CD4-positive, alpha-beta T cell treated with Interleukin-6 for 4 hours (primary cell): ENCODE results near the gene ZFP36.

ENCODE experiments used
- DNase-seq: peaks from one replicate; pipeline ENCODE4 v3.0.0-alpha.2; 2020; ENCODE audit warnings: mixed read lengths

Gene ZFP36

DNA sequence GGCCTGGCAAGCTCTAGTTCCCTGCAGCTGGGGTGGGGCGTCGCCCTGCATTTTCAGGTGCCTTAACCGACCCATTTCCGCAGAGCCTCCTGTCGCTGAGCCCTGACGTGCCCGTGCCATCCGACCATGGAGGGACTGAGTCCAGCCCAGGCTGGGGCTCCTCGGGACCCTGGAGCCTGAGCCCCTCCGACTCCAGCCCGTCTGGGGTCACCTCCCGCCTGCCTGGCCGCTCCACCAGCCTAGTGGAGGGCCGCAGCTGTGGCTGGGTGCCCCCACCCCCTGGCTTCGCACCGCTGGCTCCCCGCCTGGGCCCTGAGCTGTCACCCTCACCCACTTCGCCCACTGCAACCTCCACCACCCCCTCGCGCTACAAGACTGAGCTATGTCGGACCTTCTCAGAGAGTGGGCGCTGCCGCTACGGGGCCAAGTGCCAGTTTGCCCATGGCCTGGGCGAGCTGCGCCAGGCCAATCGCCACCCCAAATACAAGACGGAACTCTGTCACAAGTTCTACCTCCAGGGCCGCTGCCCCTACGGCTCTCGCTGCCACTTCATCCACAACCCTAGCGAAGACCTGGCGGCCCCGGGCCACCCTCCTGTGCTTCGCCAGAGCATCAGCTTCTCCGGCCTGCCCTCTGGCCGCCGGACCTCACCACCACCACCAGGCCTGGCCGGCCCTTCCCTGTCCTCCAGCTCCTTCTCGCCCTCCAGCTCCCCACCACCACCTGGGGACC, 1.2 kb downstream of the ZFP36 start:
- DNase-seq: peak; percentile 78

DNA sequence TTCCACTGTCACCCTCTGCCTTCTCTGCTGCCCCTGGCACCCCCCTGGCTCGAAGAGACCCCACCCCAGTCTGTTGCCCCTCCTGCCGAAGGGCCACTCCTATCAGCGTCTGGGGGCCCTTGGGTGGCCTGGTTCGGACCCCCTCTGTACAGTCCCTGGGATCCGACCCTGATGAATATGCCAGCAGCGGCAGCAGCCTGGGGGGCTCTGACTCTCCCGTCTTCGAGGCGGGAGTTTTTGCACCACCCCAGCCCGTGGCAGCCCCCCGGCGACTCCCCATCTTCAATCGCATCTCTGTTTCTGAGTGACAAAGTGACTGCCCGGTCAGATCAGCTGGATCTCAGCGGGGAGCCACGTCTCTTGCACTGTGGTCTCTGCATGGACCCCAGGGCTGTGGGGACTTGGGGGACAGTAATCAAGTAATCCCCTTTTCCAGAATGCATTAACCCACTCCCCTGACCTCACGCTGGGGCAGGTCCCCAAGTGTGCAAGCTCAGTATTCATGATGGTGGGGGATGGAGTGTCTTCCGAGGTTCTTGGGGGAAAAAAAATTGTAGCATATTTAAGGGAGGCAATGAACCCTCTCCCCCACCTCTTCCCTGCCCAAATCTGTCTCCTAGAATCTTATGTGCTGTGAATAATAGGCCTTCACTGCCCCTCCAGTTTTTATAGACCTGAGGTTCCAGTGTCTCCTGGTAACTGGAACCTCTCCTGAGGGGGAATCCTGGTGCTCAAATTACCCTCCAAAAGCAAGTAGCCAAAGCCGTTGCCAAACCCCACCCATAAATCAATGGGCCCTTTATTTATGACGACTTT, 2.0 kb downstream of the ZFP36 start:
- peak; percentile 39 for DNase-seq

GRCh38 chr19:39409208-39410016, 2.8 kb downstream of the ZFP36 start:
- peak; percentile 92 for DNase-seq

DNA sequence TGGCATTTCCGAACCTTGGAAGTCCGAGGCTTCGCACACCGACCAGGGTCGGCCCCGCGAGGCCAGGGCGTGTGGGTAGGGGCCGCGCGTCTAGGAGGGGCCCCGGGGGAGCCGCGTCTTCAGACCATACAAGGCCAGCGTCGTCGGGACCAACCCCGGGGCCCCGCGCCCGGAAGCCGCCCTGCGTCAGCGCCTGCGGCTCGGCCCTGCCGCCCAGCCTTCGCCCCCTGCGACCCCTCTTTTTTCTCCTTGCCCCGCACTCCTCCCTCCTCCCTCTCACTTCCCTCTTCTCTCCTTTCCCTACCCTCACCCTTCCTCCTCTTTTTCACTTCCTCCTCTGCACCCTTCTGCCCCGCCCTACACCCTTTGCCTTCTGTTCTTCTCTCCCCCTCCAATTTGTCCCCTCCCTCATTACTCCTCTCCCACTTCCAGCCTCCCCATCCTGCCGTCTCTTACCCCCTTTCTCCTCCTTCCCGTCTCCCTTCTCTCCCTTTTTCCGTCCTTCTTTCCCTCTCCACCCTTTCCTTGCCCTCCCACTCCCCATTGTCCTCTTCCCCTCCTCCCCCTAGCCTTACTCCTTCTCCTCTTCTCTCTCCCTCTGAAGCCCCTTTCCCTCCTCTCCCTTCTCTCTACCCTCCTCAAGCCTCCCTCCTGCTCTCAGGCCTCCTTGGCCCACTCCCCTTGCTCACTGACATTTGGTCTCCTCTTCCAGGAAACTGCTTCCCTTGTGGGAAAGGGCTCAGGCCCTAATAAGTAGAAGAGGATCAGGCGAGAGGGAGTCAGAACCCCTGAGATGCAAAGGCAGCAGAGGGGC, 3.6 kb downstream of the ZFP36 start:
- DNase-seq: peak; percentile 74

- DNase-seq: no peak
Measured at GRCh38 chr19:39410831-39411080, 4.1 kb downstream of the ZFP36 start.

GRCh38 chr19:39411081-39411831, 4.6 kb downstream of the ZFP36 start:
- peak; percentile 33 for DNase-seq

GRCh38 chr19:39411832-39412099, 5.1 kb downstream of the ZFP36 start:
- peak; percentile 95 for DNase-seq

GRCh38 chr19:39412100-39412866, 5.6 kb downstream of the ZFP36 start, which contains the start of gene PLEKHG2:
PLEKHG2 (plus strand) TSS chr19:39412669; CDS start chr19:39414087, 1,418 bp downstream.
- DNase-seq: peak; percentile 95

DNA sequence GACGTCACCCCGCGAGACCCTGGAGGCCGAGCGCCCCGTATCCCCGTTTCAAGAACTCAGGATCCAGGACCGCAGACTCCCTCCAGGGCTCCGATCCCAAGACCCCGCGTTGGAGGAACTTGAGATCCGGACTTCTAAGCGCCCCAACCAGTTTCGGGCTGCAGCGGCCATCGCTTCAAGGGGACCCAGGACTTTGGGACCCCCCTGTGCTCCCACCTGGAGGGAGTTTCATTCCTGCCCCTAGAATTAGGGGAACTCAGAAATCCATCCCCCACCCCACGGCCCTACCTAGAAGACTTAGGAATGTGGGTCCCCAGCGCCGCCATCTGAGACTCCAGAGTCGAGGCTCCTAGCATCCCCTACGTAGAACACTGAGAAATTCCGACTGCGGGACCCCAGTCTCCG, 6.2 kb downstream of the ZFP36 start:
- DNase-seq: peak; percentile 28

GRCh38 chr19:39413272-39413910, 6.7 kb downstream of the ZFP36 start:
- peak; percentile 33 for DNase-seq

- DNase-seq: no peak
Measured at GRCh38 chr19:39413911-39414608, 7.4 kb downstream of the ZFP36 start.

DNA sequence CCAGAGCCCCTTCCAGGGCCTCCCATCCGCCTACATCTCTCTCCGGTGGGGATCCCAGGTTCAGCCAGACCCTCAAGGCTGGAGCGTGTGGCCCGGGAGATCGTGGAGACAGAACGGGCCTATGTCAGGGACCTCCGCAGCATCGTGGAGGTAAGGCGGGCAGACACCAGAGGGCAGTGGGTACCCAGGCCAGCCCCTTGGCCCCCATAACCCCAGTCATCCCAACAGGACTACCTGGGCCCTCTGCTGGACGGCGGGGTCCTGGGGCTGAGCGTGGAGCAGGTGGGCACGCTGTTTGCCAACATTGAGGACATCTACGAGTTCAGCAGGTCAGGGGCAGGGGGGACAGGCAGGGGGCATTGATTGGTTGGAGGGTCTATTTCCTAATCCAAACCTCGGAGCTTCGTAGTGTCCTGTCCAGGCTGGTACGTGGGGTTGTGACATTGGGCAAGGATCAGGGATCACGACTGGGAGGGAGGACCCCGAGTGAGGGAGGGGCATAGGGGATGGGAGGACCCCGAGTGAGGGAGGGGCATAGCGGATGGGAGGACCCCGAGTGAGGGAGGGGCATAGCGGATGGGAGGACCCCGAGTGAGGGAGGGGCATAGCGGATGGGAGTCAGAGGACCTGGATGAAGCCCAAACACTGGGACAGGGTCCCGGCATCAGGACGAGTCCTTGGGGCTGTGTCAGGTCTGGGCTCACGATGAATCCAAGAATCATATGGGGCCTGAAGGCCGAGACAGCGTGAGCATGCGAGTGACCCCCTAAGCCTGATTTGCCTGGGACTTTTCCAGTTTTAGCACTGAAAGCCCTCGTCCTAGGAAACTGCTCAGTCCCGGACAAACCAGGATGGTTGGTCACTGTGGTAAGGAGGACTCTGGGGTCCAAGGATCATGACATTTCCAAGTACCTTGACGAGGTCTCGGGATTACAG, 8.7 kb downstream of the ZFP36 start:
- DNase-seq: no peak

DNA sequence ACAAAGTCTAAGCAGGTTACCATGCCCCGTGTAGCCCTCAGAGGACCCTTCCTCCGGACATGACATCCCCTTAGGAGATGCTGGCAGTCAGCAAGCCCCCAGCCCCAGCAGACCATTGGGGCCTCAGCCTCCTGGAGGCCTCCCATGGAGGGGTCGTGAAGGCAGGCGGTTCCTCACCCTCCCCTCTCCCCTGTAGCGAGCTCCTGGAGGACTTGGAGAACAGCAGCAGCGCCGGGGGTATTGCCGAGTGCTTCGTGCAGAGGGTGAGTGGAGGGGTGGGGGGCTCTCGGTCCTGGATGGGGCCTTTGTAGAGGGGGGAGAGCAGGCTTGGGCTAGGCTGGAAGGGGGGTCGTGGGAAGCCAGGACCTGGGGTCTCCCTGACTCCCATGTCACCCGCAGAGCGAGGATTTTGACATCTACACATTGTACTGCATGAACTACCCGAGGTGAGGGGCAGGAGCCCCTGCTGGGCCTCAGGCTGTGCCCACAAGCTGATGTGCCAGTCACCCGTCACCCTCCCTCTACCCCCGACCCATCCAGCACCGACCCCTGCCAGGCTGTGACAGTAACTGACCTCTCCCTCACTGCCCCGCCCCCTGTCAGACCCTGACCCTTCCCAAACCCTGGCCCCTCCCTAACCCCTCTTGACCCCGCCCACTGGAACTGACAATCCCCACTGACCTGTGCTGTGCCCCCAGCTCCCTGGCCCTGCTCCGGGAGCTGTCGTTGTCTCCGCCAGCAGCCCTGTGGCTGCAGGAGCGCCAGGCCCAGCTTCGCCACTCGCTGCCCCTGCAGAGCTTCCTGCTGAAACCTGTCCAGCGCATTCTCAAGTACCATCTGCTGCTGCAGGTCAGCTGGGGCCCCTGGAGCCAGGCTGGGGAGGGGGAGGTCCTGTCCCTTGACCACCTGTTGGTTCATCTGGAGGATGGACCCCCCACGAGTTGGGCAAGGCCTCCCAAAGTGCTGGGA, 9.8 kb downstream of the ZFP36 start:
- no peak for DNase-seq

- no peak for DNase-seq
Measured at GRCh38 chr19:39417463-39418181, 11.0 kb downstream of the ZFP36 start.

DNA sequence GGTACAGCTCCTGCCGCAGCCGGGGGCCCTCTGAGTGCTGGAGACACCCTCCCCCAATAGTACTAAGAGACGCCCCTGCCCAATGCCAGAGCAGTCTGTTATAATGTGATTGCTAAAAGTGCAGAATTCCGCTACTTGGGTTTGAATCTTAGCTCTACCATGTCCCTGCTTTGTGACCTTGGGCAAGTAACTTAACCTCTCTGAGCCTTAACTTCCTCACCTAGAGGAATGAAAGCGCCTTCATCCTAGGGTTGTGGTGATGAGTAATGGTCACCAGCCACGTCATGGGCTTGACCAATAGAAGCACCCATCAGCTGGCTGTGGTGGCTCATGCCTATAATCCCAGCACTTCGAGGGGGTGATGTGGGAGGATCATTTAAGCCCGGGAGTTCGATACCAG, 12.4 kb downstream of the ZFP36 start:
- DNase-seq: no peak

GRCh38 chr19:39420769-39421168, 14.1 kb downstream of the ZFP36 start:
- no peak for DNase-seq

- DNase-seq: no peak
Measured at GRCh38 chr19:39422020-39422419, 15.4 kb downstream of the ZFP36 start.
